GM21786 (cell line): Measurements from ENCODE around the gene ADH6.
"Not testable (repeated sequence)": the region's sequence is repeated elsewhere in the genome, so short reads cannot be mapped to it uniquely, and the experiment has no call there.

Source experiments
- ATAC-seq: cut with Tn5 transposase; IDR thresholded peaks from one replicate; pipeline ENCODE4 v1.9.1; 2021; ENCODE audit not compliant: unreplicated experiment

ADH6 gene

GRCh38 chr4:99200138-99200537 lies 18.9 kb downstream of the ADH6 start:
- no peak for ATAC-seq

GRCh38 chr4:99190336-99190735 lies 28.7 kb downstream of the ADH6 start:
- no peak for ATAC-seq

DNA sequence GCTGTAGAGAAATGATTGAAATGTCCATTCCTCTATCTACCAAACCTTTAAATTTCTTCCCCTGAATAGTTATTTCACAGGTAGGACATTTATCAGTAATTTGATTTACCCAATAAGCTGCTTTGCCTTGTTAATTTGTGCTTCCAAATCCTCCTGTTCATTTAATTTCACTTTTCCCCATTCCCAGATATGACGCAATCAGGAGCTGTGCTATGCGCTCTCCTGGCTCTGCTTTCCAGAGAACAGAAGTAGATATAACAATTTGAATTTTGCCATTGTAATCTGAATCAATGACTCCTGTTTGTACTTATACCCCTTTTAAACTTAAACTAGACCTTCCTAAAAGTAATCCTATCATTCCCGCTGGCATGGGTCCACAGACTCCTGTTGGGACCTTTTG lies 29.1 kb downstream of the ADH6 start:
- not testable (repeated sequence) for ATAC-seq

- no peak for ATAC-seq
Observed at GRCh38 chr4:99186029-99186428, 33.0 kb downstream of the ADH6 start.

GRCh38 chr4:99185581-99185980 lies 33.5 kb downstream of the ADH6 start:
- no peak for ATAC-seq

- ATAC-seq = no peak
Observed at GRCh38 chr4:99180382-99181070, 38.5 kb downstream of the ADH6 start.

DNA sequence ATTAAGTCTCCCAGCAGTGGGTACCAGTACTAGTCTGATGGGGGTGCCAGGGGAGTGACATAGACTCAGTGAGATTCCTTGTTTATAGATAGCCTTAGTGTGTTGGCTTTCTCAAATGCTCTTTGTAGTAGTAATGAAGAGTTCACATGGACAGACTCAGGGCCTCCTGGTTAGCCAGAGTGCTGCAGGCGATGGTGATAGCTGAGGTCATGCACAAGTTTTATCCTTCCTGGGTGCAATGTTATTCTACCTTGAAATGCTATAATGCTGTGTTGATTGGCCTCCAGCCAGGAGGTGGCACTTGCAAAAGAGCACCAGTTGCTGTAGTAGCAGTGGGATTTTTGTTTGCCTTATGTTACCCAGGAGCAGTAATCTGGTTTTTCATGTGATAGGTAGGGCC lies 39.4 kb downstream of the ADH6 start:
- ATAC-seq = no peak

DNA sequence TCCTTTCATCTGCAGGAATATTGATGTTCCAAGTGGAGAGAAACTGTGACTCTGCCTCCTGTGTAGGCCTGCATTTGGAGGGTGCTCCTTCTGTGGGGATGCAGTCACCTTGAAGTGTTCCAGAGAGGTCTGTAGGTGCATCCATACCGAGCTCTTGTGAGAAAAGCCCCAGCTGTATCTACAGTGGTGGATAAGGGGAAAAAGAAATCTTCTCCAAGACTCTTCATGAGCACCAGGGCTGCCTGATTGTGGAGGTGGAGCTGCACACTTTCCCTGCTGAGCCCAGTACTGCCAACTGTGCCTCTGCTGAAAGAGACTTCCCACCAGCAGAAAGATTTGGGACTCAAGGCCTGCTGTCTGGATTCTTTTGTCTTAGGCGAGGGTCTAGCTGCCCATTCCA lies 39.9 kb downstream of the ADH6 start:
- no peak for ATAC-seq

- ATAC-seq = no peak
Observed at GRCh38 chr4:99166544-99166943, 52.5 kb downstream of the ADH6 start.

DNA sequence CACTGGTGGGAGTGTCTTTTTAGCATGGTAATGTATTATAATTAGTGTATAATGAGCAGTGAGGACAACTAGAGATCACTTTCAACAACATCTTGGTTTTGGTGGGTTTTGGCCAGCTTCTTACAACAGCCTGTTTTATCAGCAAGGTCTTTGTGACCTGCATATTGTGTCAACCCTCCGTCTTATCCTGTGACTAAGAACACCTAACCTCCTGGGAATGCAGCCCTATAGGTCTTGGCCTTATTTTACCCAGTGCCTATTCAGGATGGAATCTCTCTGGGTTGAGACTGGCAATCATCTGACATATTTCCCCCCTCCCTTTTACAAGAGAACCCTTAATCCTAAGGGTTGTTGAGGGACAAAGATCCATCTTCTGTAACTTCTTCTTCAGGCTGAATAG lies 53.1 kb downstream of the ADH6 start:
- ATAC-seq = no peak

GRCh38 chr4:99161373-99162099 lies 57.5 kb downstream of the ADH6 start:
- no peak for ATAC-seq

DNA sequence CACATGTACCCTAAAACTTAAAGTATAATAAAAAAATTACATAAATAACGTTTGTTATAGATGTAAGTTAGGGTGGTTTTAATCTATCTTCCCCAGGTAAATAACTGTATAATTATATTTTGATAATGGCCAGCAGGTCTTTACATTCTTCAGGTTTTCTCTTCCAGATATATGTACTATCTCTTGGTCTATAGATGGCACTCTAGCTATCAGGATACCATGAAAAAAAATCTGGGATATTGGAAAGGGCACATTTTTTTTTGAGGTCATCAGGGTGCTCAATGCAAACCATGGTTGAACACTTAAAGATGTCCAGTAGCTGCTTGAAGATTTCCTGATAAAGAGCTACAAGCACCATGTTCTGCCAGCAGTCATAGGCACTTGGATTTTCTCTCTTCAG lies 59.3 kb downstream of the ADH6 start:
- ATAC-seq = no peak

DNA sequence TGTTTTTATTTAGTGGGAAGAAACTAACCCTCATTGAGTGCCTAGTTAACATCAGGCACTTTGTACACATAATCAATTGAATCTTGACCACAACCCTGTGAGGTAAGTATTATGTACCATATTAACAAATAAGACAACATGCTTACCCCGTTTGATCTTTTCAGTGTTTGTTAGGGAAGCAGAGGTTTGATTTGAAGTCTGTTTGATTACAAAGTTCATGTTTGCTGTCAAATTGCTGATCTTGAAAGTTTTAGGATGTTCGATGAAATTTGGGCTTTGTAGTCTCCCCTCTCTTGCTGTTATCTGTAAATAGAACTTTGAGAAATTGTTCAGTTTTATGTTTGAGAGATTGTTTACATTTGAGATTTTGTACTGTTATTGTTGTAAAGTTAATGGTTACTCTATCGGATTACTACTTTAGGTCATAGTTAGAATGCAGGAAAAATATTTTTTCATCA lies 61.5 kb downstream of the ADH6 start:
- no peak for ATAC-seq

- ATAC-seq = no peak
Observed at GRCh38 chr4:99156992-99157391, 62.1 kb downstream of the ADH6 start.

- ATAC-seq = no peak
Observed at GRCh38 chr4:99154658-99155342, 64.2 kb downstream of the ADH6 start.
